Middle frontal gyrus (tissue), 1 donor: ENCODE results near the gene IL26.
"Not testable (repeated sequence)": the region's sequence is repeated elsewhere in the genome, so short reads cannot be mapped to it uniquely, and the experiment has no call there.

Experiments
- DNase-seq: peaks from one replicate; pipeline ENCODE4 v3.0.0-alpha.2; 2015; ENCODE audit warnings: low spot score; ENCODE audit errors: extremely low spot score

Gene IL26

GRCh38 chr12:68199127-68199526 is 26.5 kb downstream of the IL26 start:
- DNase-seq = no peak

- DNase-seq = no peak
Measured at GRCh38 chr12:68198507-68199086, 27.0 kb downstream of the IL26 start.

GRCh38 chr12:68190301-68190700 is 35.3 kb downstream of the IL26 start:
- no peak for DNase-seq

- no peak for DNase-seq
Measured at GRCh38 chr12:68189821-68190242, 35.8 kb downstream of the IL26 start.

GRCh38 chr12:68185598-68185997 is 40.0 kb downstream of the IL26 start:
- no peak for DNase-seq

- DNase-seq = no peak
Measured at GRCh38 chr12:68180792-68181744, 44.5 kb downstream of the IL26 start.

GRCh38 chr12:68178774-68179439 is 46.7 kb downstream of the IL26 start:
- DNase-seq = no peak

- DNase-seq = no peak
Measured at GRCh38 chr12:68178184-68178583, 47.4 kb downstream of the IL26 start.

- no peak for DNase-seq
Measured at GRCh38 chr12:68177562-68177961, 48.0 kb downstream of the IL26 start.

GRCh38 chr12:68176257-68176656 is 49.4 kb downstream of the IL26 start:
- no peak for DNase-seq

GRCh38 chr12:68175557-68176061 is 50.0 kb downstream of the IL26 start:
- DNase-seq = no peak

- not testable (repeated sequence) for DNase-seq
Measured at GRCh38 chr12:68174761-68175160, 50.8 kb downstream of the IL26 start.

- no peak for DNase-seq
Measured at GRCh38 chr12:68173792-68174191, 51.8 kb downstream of the IL26 start.

GRCh38 chr12:68170726-68171125 is 54.9 kb downstream of the IL26 start:
- no peak for DNase-seq

- DNase-seq = no peak
Measured at GRCh38 chr12:68169213-68169889, 56.3 kb downstream of the IL26 start.

GRCh38 chr12:68166317-68166831 is 59.2 kb downstream of the IL26 start:
- no peak for DNase-seq

- no peak for DNase-seq
Measured at GRCh38 chr12:68163560-68164081, 62.0 kb downstream of the IL26 start.

GRCh38 chr12:68162374-68162773 is 63.2 kb downstream of the IL26 start:
- DNase-seq = no peak

- no peak for DNase-seq
Measured at GRCh38 chr12:68159681-68160304, 65.8 kb downstream of the IL26 start, which contains the start of gene IFNG. Gene IFNG, minus strand, starts transcription at chr12:68159740. Its CDS starts 125 bp downstream, at chr12:68159615.

GRCh38 chr12:68158432-68158831 is 67.2 kb downstream of the IL26 start:
- no peak for DNase-seq
